GM10847 (cell line): Measurements from ENCODE around the gene DPP4.

ENCODE experiments used
- POLR2A ChIP-seq: IDR thresholded peaks from 2 replicates; pipeline ENCODE4 v1.6.1; 2011; ENCODE audit not compliant: insufficient read length; ENCODE audit errors: extremely low read depth

Gene DPP4

GRCh38 chr2:161946489-161947107 is 127.4 kb downstream of the DPP4 start:
- TF ChIP-seq POLR2A = no peak

- TF ChIP-seq POLR2A = no peak
Observed at GRCh38 chr2:161943011-161943410, 131.0 kb downstream of the DPP4 start.
